Mesendoderm (in vitro differentiated cells): Measurements from ENCODE around the gene GPR132.

Source experiments
- DNase-seq: peaks from one replicate; pipeline ENCODE4 v3.0.0; 2013
- H2AK5ac ChIP-seq: 2 replicates; pipeline ENCODE4 v1.6.1; 2013; ENCODE audit warnings: low read length, inconsistent platforms
- H2BK120ac ChIP-seq: 2 replicates; pipeline ENCODE4 v1.6.1; 2013; ENCODE audit warnings: low read depth, mild to moderate bottlenecking, low read length, moderate library complexity, mixed read lengths
- H2BK15ac ChIP-seq: replicated peaks from 2 replicates; pipeline ENCODE4 v1.6.1; 2013; ENCODE audit warnings: low read depth, mild to moderate bottlenecking, moderate library complexity
- H2BK5ac ChIP-seq: 2 replicates; pipeline ENCODE4 v1.6.1; 2013; ENCODE audit warnings: low read length, inconsistent platforms
- H3K18ac ChIP-seq: 2 replicates; pipeline ENCODE4 v1.6.1; 2013; ENCODE audit warnings: mild to moderate bottlenecking, low read length, mixed read lengths
- H3K23ac ChIP-seq: one replicate; pipeline ENCODE4 v1.6.1; 2013; ENCODE audit warnings: low read length
- H3K27ac ChIP-seq: 2 replicates; pipeline ENCODE4 v1.5.1; 2013; ENCODE audit warnings: low read depth, mild to moderate bottlenecking, inconsistent platforms, low read length, moderate library complexity
- H3K27me3 ChIP-seq: 2 replicates; pipeline ENCODE4 v1.6.1; 2013; ENCODE audit warnings: low read length, control low read depth, mild to moderate bottlenecking, inconsistent platforms; ENCODE audit not compliant: insufficient read depth, poor library complexity
- H3K36me3 ChIP-seq: 2 replicates; pipeline ENCODE4 v1.6.1; 2013; ENCODE audit warnings: low read length, inconsistent platforms; ENCODE audit not compliant: control insufficient read depth, insufficient read depth
- H3K4ac ChIP-seq: one replicate; pipeline ENCODE4 v1.6.1; 2013; ENCODE audit warnings: low read depth, mild to moderate bottlenecking, low read length, moderate library complexity
- H3K4me1 ChIP-seq: 2 replicates; pipeline ENCODE4 v1.6.1; 2013; ENCODE audit warnings: low read depth, low read length, inconsistent platforms; ENCODE audit not compliant: control insufficient read depth
- H3K4me2 ChIP-seq: 2 replicates; pipeline ENCODE4 v1.6.1; 2013; ENCODE audit warnings: low read length
- H3K4me3 ChIP-seq: 2 replicates; pipeline ENCODE4 v1.5.1; 2013; ENCODE audit warnings: mild to moderate bottlenecking, low read length
- H3K56ac ChIP-seq: one replicate; pipeline ENCODE4 v1.6.1; 2013; ENCODE audit warnings: low read length
- H3K79me1 ChIP-seq: 2 replicates; pipeline ENCODE4 v1.6.1; 2013; ENCODE audit warnings: low read length, inconsistent platforms
- H3K79me2 ChIP-seq: 2 replicates; pipeline ENCODE4 v1.6.1; 2013; ENCODE audit warnings: mild to moderate bottlenecking, low read length; ENCODE audit not compliant: control insufficient read depth, insufficient read depth
- H3K9ac ChIP-seq: 2 replicates; pipeline ENCODE4 v1.6.1; 2013; ENCODE audit warnings: low read length, inconsistent platforms
- H4K5ac ChIP-seq: one replicate; pipeline ENCODE4 v1.6.1; 2013; ENCODE audit warnings: low read length
- H4K8ac ChIP-seq: one replicate; pipeline ENCODE4 v1.6.1; 2013; ENCODE audit warnings: low read depth, mild to moderate bottlenecking, control low read depth, low read length, moderate library complexity
- WGBS: extraction: QIAGEN DNeasy Blood & Tissue Kit; methylation state at CpG from one replicate; pipeline ENCODE4 v1.1.7; 2013; ENCODE audit warnings: low lambda C conversion rate, missing lambda C conversion rate; ENCODE audit not compliant: insufficient coverage; ENCODE audit errors: extremely low coverage; 5-methylcytosine and 5-hydroxymethylcytosine counted together

Gene GPR132

DNA sequence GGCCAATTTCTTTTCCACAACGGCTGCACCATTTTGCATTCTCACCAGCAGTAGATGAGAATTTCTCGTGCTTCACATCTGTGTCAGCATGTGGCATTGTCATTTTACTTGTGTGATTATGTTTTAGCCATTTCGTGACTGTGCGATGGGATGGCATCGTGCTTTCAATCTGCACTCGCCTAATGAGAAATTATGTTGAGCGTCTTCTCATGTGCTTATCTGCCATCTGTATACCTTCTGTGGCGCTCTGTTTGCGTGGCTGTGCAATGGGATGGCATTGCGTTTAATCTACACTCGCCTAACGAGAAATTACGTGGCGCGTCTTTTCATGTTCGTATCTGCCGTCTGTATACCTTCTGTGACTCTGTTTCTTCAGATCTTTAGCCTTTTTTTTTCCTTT lies 14.9 kb upstream of the GPR132 start:
- H3K36me3 ChIP-seq = no peaks in the 10 kb centered on the region
- no peak overlapping the region for H2BK120ac ChIP-seq
- H3K27me3 ChIP-seq = no peaks in the 10 kb centered on the region
- H2AK5ac ChIP-seq = no peak overlapping the region
- H3K9ac ChIP-seq = no peak overlapping the region
- no peak overlapping the region for H4K5ac ChIP-seq
- no peak overlapping the region for H4K8ac ChIP-seq
- no peak overlapping the region for H3K27ac ChIP-seq
- no peaks in the 10 kb centered on the region for H3K79me2 ChIP-seq
- H3K23ac ChIP-seq = no peak overlapping the region
- no peak overlapping the region for H3K4me2 ChIP-seq
- DNase-seq = no peak
- no peak overlapping the region for H2BK15ac ChIP-seq
- H3K4me3 ChIP-seq = no peak overlapping the region
- H3K56ac ChIP-seq = no peak overlapping the region
- H3K4me1 ChIP-seq = peaks cover 3% of the 10 kb centered on the region
- no peaks in the 10 kb centered on the region for H3K79me1 ChIP-seq
- no peak overlapping the region for H3K4ac ChIP-seq
- H2BK5ac ChIP-seq = no peak overlapping the region
- WGBS = no CpG with 5 or more reads among the region's 17 CpGs
- no peak overlapping the region for H3K18ac ChIP-seq

DNA sequence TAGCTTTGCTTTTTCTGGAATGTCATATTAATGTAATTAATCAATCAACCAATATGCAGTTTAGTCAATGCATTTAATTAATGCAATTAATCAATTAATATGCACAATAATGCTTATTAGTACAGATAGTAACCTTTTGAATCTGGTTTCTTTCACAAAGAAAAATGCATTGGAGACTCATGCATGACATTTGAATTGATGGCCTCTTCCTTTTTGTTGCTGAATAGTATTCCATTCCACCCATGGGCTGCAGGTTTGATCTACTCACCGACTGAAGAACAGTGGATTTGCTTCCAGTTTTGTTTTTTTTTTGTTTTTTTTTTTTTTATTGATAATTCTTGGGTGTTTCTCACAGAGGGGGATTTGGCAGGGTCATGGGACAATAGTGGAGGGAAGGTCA lies 13.1 kb upstream of the GPR132 start:
- Histone ChIP-seq H2AK5ac (no peak overlapping the region), H3K9ac (no peak overlapping the region), H3K27ac (no peak overlapping the region), H3K79me1 (no peaks in the 10 kb centered on the region), H3K4ac (no peak overlapping the region), H3K4me1 (peaks cover 3% of the 10 kb centered on the region), H2BK120ac (no peak overlapping the region), H4K8ac (no peak overlapping the region), H2BK5ac (no peak overlapping the region), H3K56ac (no peak overlapping the region), H4K5ac (no peak overlapping the region), H3K18ac (no peak overlapping the region), H3K27me3 (no peaks in the 10 kb centered on the region), H2BK15ac (no peak overlapping the region), H3K79me2 (no peaks in the 10 kb centered on the region), H3K4me2 (no peak overlapping the region), H3K36me3 (no peaks in the 10 kb centered on the region), H3K4me3 (no peak overlapping the region), H3K23ac (no peak overlapping the region)
- DNase-seq = no peak
- no CpG with 5 or more reads among the region's 1 CpG for WGBS

DNA sequence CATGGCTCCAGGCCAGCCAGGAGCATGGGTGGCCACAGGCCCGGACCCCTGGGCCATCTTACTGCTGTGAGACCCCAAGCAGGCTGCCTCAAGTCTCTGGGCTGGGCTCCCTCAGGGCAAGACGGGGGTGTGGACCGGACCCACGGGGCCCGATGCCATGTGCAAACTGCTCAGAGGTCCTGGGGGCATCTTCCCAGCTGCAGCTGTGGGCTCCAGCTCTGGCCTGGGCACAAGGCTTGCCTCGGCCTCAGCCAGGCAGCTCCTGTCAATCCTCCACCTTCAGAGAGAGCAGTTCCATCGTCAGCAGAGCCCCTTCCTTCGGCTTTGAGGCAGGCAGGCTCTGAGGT lies 12.4 kb upstream of the GPR132 start:
- Histone ChIP-seq H3K36me3 (no peaks in the 10 kb centered on the region), H3K4ac (no peak overlapping the region), H4K5ac (no peak overlapping the region), H3K79me1 (no peaks in the 10 kb centered on the region), H3K4me1 (peaks cover 3% of the 10 kb centered on the region), H3K79me2 (no peaks in the 10 kb centered on the region), H2BK15ac (no peak overlapping the region), H3K4me3 (no peak overlapping the region), H3K23ac (no peak overlapping the region), H4K8ac (no peak overlapping the region), H3K9ac (no peak overlapping the region), H3K18ac (no peak overlapping the region), H3K56ac (no peak overlapping the region), H2BK5ac (no peak overlapping the region), H2BK120ac (no peak overlapping the region), H3K27me3 (no peaks in the 10 kb centered on the region), H2AK5ac (no peak overlapping the region), H3K4me2 (no peak overlapping the region), H3K27ac (no peak overlapping the region)
- DNase-seq = no peak
- no CpG with 5 or more reads among the region's 8 CpGs for WGBS

DNA sequence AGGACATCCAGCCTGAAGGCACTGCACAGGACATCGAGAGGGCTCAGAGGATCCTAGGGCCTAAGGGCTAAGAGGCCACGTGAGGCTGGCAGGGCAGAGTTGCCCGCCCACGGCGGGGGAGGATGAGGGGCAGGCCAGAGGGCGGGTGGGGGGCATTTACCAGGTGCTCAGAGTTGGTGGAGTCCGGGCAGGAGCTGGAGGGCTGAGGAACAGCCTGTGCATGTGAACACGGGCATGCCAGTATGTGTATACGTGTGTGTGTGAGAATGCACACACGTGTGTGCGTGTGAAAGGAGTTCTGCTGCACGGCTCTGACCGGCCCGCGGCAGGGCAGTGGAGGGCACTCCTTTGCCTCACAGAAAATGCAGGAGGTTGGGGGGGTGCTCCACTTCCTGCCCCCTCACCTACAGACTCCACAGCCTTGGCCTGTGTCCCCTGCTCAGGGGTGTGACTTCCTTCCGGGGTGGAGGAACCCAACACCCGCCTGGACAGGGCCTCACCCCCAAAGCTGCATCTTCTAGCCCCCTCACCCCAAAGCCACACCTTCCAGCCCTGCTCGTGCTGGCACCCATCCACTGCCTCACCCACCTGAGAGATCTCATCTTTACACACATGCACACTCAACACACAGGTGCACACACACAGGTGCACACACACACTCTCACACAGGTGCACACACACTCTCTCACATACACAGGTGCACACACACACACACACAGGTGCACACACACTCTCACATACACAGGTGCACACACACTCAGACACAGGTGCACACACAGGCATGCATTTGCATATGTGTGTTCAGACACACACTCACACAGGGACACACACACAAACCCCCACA lies 11.8 kb upstream of the GPR132 start:
- Histone ChIP-seq H3K4me1 (peaks cover 3% of the 10 kb centered on the region), H3K4me2 (no peak overlapping the region), H3K79me2 (no peaks in the 10 kb centered on the region), H3K79me1 (no peaks in the 10 kb centered on the region), H3K27me3 (no peaks in the 10 kb centered on the region), H3K36me3 (no peaks in the 10 kb centered on the region), H3K4me3 (no peak overlapping the region), H2BK15ac (no peak overlapping the region), H2BK120ac (no peak overlapping the region), H3K56ac (no peak overlapping the region), H2BK5ac (no peak overlapping the region), H4K8ac (no peak overlapping the region), H2AK5ac (no peak overlapping the region), H3K18ac (no peak overlapping the region), H3K9ac (no peak overlapping the region), H4K5ac (no peak overlapping the region), H3K23ac (no peak overlapping the region), H3K27ac (no peak overlapping the region), H3K4ac (no peak overlapping the region)
- DNase-seq = no peak
- WGBS = no CpG with 5 or more reads among the region's 18 CpGs

DNA sequence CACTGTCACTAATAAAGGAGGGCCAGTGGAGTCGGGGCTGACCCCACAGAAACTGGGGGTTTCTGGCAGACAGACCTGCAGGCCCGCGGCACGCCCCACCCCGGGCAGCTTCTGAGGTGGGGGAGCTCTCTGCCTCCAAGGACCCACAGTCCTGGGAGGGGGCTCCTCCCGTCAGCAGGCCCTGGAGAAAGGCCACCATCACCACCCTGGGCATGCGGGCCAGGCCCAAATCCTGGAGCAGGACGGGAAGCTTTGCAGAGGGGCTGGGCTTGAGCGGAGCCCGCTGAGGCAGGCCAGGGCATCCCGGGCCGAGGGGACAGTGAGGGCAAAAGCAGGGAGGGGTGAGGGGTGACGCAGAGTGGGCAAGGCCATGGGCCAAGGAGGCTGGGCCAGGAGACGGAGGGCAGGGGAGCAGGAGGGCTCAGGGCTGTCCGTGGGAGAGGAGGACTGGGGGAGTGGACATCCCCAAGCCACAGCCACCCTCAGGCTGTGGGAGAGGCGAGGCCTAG lies 11.1 kb upstream of the GPR132 start:
- no peak overlapping the region for H3K23ac ChIP-seq
- no peak overlapping the region for H4K5ac ChIP-seq
- H3K27ac ChIP-seq = no peak overlapping the region
- H3K9ac ChIP-seq = no peak overlapping the region
- no peak overlapping the region for H2AK5ac ChIP-seq
- H3K56ac ChIP-seq = no peak overlapping the region
- H3K79me2 ChIP-seq = no peaks in the 10 kb centered on the region
- H3K27me3 ChIP-seq = no peaks in the 10 kb centered on the region
- DNase-seq = no peak
- no peaks in the 10 kb centered on the region for H3K36me3 ChIP-seq
- H4K8ac ChIP-seq = no peak overlapping the region
- no peak overlapping the region for H3K4ac ChIP-seq
- no peak overlapping the region for H3K4me2 ChIP-seq
- no peak overlapping the region for H2BK5ac ChIP-seq
- peaks cover 3% of the 10 kb centered on the region for H3K4me1 ChIP-seq
- no peak overlapping the region for H2BK15ac ChIP-seq
- no peak overlapping the region for H2BK120ac ChIP-seq
- no peak overlapping the region for H3K18ac ChIP-seq
- no CpG with 5 or more reads among the region's 16 CpGs for WGBS
- no peak overlapping the region for H3K4me3 ChIP-seq
- H3K79me1 ChIP-seq = no peaks in the 10 kb centered on the region
